LNCAP (cell line): ENCODE measurements around the gene SPC25.

Experiments
- TF ChIP-seq, protein P1 (sequence below): fragments of 450-650 bp; IDR thresholded peaks from 2 replicates; pipeline ENCODE4 v1.5.1; 2017; ENCODE audit warnings: mild to moderate bottlenecking

SPC25 gene

DNA sequence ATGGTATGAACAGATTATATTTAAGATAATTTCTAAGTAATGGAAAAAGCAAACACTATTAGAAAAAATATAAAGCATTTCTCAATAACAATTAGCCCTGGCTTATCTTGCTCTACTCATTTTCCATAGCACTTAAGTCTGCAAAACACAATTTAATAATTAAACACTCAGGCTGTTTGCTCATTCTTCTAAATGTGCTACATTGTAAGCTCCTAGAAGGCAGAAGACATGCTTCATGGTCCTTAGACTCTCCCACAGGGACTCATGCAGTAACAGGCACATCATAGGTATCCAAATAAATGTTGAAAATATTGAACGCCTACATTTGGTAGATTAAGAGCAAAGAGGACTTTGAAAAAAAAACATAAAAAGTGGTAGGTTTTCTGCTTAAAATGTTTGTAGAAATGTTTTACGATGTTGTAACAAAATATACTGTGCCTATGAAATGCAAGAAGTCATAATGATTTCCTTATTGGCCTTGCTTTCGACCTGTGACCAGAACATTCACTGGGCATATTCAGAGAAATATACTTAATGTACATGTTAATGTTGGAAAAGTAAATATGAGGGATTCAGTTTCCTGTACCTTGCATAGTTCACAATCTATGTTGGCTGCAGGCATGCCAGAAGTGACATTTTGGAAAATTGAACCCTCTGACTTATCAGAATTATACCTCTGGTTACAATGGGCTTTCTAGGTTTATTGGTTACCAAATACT is 38.0 kb upstream of the SPC25 start:
- TF ChIP-seq, protein P1, sequence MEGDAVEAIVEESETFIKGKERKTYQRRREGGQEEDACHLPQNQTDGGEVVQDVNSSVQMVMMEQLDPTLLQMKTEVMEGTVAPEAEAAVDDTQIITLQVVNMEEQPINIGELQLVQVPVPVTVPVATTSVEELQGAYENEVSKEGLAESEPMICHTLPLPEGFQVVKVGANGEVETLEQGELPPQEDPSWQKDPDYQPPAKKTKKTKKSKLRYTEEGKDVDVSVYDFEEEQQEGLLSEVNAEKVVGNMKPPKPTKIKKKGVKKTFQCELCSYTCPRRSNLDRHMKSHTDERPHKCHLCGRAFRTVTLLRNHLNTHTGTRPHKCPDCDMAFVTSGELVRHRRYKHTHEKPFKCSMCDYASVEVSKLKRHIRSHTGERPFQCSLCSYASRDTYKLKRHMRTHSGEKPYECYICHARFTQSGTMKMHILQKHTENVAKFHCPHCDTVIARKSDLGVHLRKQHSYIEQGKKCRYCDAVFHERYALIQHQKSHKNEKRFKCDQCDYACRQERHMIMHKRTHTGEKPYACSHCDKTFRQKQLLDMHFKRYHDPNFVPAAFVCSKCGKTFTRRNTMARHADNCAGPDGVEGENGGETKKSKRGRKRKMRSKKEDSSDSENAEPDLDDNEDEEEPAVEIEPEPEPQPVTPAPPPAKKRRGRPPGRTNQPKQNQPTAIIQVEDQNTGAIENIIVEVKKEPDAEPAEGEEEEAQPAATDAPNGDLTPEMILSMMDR = no peak

DNA sequence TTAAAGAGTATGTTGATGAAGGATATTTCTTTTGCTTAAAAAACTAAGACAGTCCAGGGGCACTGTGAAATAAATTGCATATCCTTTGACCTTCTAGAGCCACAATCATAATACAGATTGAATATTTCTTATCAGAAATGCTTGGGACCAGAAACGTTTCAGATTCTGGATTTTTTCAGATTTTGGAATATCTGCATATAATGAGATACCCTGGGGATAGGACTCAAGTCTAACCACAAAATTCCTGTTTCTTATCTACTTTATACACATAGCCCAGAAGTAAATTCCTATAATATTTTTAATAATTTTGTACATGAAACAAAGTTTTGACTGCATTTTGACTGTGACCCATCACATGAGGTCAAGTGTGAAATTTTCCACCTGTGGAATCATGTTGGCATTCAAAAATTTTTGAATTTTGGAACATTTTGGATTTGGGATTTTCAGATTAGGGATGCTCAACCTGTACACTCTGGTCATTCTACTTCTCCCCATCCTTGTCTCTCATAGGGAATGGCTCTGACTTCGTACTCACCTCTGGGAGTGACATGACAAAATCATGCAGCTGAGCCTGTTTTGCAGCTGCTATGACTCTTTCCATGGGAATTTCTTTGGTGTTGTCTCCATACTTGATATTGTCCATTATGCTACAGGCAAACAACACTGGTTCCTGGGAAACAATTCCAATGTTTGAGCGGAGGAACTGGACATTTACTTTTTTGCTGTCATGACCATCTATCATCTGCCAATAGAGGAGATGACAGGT is 36.6 kb upstream of the SPC25 start:
- TF ChIP-seq, protein P1 = no peak

DNA sequence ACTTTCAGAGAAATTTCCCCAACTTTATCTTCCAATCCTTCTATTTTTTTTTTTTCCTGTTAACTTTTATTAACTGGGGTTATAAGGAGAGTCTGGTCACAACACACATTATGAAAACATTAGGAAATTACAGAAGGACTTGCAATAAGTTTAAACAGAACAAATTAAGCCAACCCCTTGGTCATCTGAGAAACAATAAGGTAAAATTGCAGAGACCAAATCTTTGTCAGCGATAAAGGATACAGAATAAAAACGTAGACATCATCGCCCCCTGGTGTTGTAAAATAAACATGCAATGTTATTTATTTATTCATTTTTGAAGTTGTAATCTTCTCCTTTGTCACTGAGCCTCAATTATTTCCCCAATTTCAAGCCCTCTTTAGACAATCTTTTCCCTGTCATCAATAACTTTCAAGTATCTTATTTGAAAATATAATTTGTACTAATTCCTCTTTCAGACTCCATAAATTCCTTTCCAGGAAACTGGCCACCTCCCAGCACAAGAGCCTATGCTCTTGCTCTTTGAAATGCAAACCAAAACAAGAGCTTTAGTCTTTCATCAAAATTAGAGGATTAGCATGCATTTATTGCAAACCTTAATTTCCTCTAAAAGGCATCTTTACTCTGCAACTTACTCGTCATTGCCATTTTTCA is 30.4 kb upstream of the SPC25 start:
- TF ChIP-seq, protein P1 = peak; percentile 52

DNA sequence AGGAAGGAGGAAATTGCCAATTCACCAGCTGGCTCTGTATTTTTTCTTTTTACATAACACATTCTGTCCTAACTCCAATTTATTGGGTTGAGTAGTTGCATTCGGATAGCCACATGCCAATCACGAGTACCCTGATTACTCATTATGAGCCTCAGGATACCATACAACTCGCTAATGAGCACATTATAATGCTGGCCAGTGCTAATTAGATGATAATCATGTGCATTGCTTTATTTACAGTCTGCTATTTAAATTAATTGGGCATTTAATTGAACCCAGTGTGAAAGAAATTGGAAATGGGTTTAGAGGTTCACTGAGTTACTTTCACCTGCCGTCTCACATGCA is 26.1 kb upstream of the SPC25 start:
- TF ChIP-seq, protein P1 = no peak

DNA sequence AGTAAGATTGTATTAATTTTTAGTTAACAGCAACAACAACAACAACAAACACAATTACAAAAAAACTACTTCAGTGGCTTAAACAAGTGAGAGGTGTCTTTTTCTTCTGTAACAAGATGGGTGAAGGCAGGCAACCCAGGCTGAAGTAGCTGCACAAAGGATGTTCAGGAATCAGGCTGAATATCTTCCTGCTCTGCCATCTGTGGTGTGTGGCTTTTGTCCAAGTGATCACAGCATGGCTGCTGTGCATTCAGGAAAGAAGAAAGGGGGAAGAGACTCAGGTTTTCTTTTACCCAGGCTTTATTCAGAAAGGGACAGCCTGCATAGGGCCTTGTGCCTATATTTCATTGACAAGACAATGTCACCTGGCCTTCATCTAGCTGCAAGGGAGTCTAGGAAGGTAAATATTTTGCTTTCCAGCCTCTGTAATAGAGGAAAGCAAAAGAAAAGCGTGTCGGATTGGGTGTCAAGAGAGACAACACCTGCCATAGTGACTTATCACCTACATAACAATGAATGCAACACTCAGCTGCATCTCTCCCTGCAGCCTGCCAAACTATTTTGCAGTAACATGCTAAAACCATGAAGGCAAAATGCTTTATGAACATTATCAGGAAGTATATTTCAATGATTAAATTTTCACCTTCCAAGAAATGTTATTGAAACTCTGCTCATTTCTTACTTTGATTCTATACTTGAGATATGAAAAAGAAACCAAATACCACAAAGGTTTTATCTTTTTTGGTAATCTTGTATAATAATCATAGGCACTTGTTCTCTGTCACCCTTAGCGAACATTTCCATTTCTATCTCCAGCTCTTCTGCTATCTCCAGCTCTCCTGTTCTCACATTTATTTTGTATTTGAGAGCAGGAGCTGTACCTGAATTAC is 25.5 kb upstream of the SPC25 start:
- TF ChIP-seq, protein P1 = no peak

DNA sequence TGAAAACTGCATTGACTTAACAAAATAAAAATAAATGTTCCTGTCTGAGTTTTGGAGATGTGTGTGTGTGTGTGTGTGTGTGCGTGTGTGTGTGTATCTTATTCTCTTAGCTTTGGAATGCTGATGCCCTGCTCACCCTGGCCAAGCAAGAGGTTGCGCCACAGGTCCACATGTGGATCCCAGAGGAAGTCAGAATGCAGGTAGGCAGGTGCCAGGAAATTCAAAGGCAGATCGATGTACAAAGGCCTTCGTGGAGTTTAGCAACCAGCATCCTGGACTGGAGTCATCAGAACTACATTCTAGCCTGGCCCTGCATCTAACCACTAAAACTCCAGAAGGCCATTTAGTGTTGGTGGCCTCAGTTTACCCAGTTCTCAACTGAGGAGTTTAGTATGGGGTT is 23.3 kb upstream of the SPC25 start:
- TF ChIP-seq, protein P1 = no peak

DNA sequence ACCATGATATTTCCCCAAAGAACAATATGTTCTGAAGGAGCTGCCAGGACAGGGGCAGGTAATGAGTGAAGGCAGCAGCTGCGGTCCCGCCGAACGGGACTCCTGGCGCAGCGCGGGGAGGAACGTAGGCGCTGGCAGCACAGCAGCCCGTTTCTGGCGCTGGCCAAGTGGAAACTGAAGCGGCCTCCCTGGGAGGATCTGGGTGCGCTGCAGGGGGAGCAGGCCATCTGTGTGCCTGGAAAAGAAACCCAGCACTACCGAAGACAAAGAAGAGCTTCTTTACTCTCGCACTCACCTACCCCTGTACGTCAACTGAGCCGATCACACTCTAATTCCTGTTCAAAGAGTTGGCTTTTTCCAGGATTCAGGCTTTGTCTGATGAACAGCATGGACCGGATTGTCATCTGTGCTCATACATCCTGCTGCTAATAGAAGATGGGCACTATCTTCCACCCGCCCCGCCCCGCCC is 22.7 kb upstream of the SPC25 start:
- TF ChIP-seq, protein P1 = no peak
